H9 (cell line): ENCODE data around the gene UVSSA. TPM values are rescaled to one million over a fixed set of nuclear protein-coding genes. Genes with fewer than 3 reads are reported as not detected.

Experiments
- DNase-seq: peaks from one replicate; pipeline ENCODE4 v3.0.0-alpha.2; 2017
- H2AFZ ChIP-seq: one replicate; pipeline ENCODE4 v1.6.1; 2013; ENCODE audit warnings: mild to moderate bottlenecking, low read length, control low read depth, moderate library complexity
- H2AK5ac ChIP-seq: 2 replicates; pipeline ENCODE4 v1.6.1; 2013; ENCODE audit warnings: low read length, control low read depth, mixed read lengths; ENCODE audit not compliant: insufficient read length
- H2BK120ac ChIP-seq: one replicate; pipeline ENCODE4 v1.6.1; 2013; ENCODE audit warnings: low read depth, mild to moderate bottlenecking, low read length, control low read depth, inconsistent platforms; ENCODE audit not compliant: poor library complexity, severe bottlenecking
- H2BK12ac ChIP-seq: 2 replicates; pipeline ENCODE4 v1.6.1; 2013; ENCODE audit warnings: low read length, control low read depth, mixed read lengths, low read depth; ENCODE audit not compliant: insufficient read length
- H2BK15ac ChIP-seq: 2 replicates; pipeline ENCODE4 v1.6.1; 2013; ENCODE audit warnings: low read depth, low read length, control low read depth
- H2BK20ac ChIP-seq: one replicate; pipeline ENCODE4 v1.6.1; 2013; ENCODE audit warnings: low read depth, mild to moderate bottlenecking, low read length, control low read depth, inconsistent platforms; ENCODE audit not compliant: poor library complexity, severe bottlenecking
- H2BK5ac ChIP-seq: 2 replicates; pipeline ENCODE4 v1.6.1; 2013; ENCODE audit warnings: low read length, control low read depth, mixed read lengths; ENCODE audit not compliant: insufficient read length
- H3K14ac ChIP-seq: 2 replicates; pipeline ENCODE4 v1.6.1; 2013; ENCODE audit warnings: low read length, control low read depth; ENCODE audit not compliant: insufficient read depth
- H3K18ac ChIP-seq: 2 replicates; pipeline ENCODE4 v1.6.1; 2013; ENCODE audit warnings: low read depth, mild to moderate bottlenecking, mixed read lengths, low read length, control low read depth; ENCODE audit not compliant: insufficient read length
- H3K23ac ChIP-seq: 2 replicates; pipeline ENCODE4 v1.6.1; 2013; ENCODE audit warnings: low read length, control low read depth, mixed read lengths, low read depth; ENCODE audit not compliant: insufficient read length
- H3K23me2 ChIP-seq: 2 replicates; pipeline ENCODE4 v1.6.1; 2013; ENCODE audit warnings: low read depth, mild to moderate bottlenecking, mixed read lengths, low read length, control low read depth; ENCODE audit not compliant: insufficient read length, poor library complexity, severe bottlenecking
- H3K27ac ChIP-seq: 2 replicates; pipeline ENCODE4 v1.5.1; 2013; ENCODE audit warnings: low read length, control low read depth, mixed read lengths, low read depth; ENCODE audit not compliant: insufficient read length
- H3K27me3 ChIP-seq: 2 replicates; pipeline ENCODE4 v1.6.1; 2013; ENCODE audit warnings: low read length, control low read depth, inconsistent platforms; ENCODE audit not compliant: insufficient read depth
- H3K4ac ChIP-seq: 2 replicates; pipeline ENCODE4 v1.6.1; 2013; ENCODE audit warnings: low read depth, mild to moderate bottlenecking, control low read depth, inconsistent platforms, low read length, moderate library complexity
- H3K4me1 ChIP-seq: 2 replicates; pipeline ENCODE4 v1.6.1; 2013; ENCODE audit warnings: low read length, control low read depth, inconsistent platforms; ENCODE audit not compliant: insufficient read depth
- H3K4me2 ChIP-seq: 2 replicates; pipeline ENCODE4 v1.6.1; 2013; ENCODE audit warnings: low read length, control low read depth, mixed read lengths; ENCODE audit not compliant: insufficient read length, insufficient read depth
- H3K56ac ChIP-seq: 2 replicates; pipeline ENCODE4 v1.6.1; 2013; ENCODE audit warnings: low read depth, mild to moderate bottlenecking, mixed read lengths, low read length, control low read depth; ENCODE audit not compliant: insufficient read length
- H3K79me1 ChIP-seq: 2 replicates; pipeline ENCODE4 v1.6.1; 2013; ENCODE audit warnings: low read depth, mild to moderate bottlenecking, moderate library complexity, low read length, control low read depth, inconsistent platforms; ENCODE audit not compliant: insufficient read depth, poor library complexity, severe bottlenecking
- H3K79me2 ChIP-seq: 2 replicates; pipeline ENCODE4 v1.6.1; 2013; ENCODE audit warnings: low read length, control low read depth, inconsistent platforms; ENCODE audit not compliant: insufficient read depth
- H3K9ac ChIP-seq: 2 replicates; pipeline ENCODE4 v1.6.1; 2013; ENCODE audit warnings: low read length, control low read depth, mixed read lengths; ENCODE audit not compliant: insufficient read length; ENCODE audit errors: extremely low read depth
- H3K9me3 ChIP-seq: one replicate; pipeline ENCODE4 v1.6.1; 2013; ENCODE audit warnings: low read depth, low read length, inconsistent platforms; ENCODE audit not compliant: control insufficient read depth
- H3T11ph ChIP-seq: one replicate; pipeline ENCODE4 v1.6.1; 2013; ENCODE audit warnings: mild to moderate bottlenecking, low read length, control low read depth, inconsistent platforms
- H4K20me1 ChIP-seq: one replicate; pipeline ENCODE4 v1.6.1; 2013; ENCODE audit not compliant: control insufficient read depth, insufficient read length, insufficient read depth
- H4K5ac ChIP-seq: 2 replicates; pipeline ENCODE4 v1.6.1; 2013; ENCODE audit warnings: low read depth, mild to moderate bottlenecking, mixed read lengths, low read length, control low read depth; ENCODE audit not compliant: insufficient read length
- H4K8ac ChIP-seq: replicated peaks from 2 replicates; pipeline ENCODE4 v1.6.1; 2013; ENCODE audit warnings: low read length, control low read depth, mixed read lengths, low read depth; ENCODE audit not compliant: insufficient read length
- H4K91ac ChIP-seq: 2 replicates; pipeline ENCODE4 v1.6.1; 2013; ENCODE audit warnings: low read depth, mild to moderate bottlenecking, moderate library complexity, mixed read lengths, low read length, control low read depth; ENCODE audit not compliant: insufficient read length
- H3K27ac Mint-ChIP-seq, 3 experiments: 2 replicates in 2 of 3; 3 replicates in 1 of 3; pipeline ENCODE4 v1.8.0; 2020 to 2021; ENCODE audit warnings: mixed read lengths in 3 of 3, mild to moderate bottlenecking in 1 of 3, moderate library complexity in 1 of 3
- H3K27me3 Mint-ChIP-seq: 2 replicates; pipeline ENCODE4 v1.8.0; 2021; ENCODE audit warnings: low read depth, mild to moderate bottlenecking, moderate library complexity, mixed read lengths
- H3K36me3 Mint-ChIP-seq, 3 experiments: 2 replicates in 2 of 3; 3 replicates in 1 of 3; pipeline ENCODE4 v1.8.0; 2020 to 2021; ENCODE audit warnings: low read depth in 3 of 3, mixed read lengths in 3 of 3; ENCODE audit not compliant: insufficient read depth in 1 of 3
- H3K4me1 Mint-ChIP-seq, 2 experiments: 2 replicates each; pipeline ENCODE4 v1.8.0; 2020; ENCODE audit warnings: mixed read lengths in 2 of 2
- H3K4me3 Mint-ChIP-seq, 2 experiments: 2 replicates in 1 of 2; 3 replicates in 1 of 2; pipeline ENCODE4 v1.8.0; 2020 to 2021; ENCODE audit warnings: mild to moderate bottlenecking in 2 of 2, mixed read lengths in 2 of 2, moderate library complexity in 1 of 2
- H3K9me3 Mint-ChIP-seq, 2 experiments: 2 replicates in 1 of 2; 3 replicates in 1 of 2; pipeline ENCODE4 v1.8.0; 2020; ENCODE audit warnings: mild to moderate bottlenecking in 2 of 2, mixed read lengths in 2 of 2, moderate library complexity in 1 of 2
- CTCF ChIP-seq: fragments of 200-600 bp; sonication (generic); conservative IDR thresholded peaks from 3 replicates; pipeline ENCODE4 v1.8.0; 2021; ENCODE audit warnings: antibody characterized with exemption, mild to moderate bottlenecking
- WGBS: extraction: QIAGEN DNeasy Blood & Tissue Kit; methylation state at CpG from one replicate; pipeline ENCODE4 v1.1.7; 2013; ENCODE audit warnings: missing lambda C conversion rate, low lambda C conversion rate, mixed read lengths; ENCODE audit not compliant: insufficient read length; ENCODE audit errors: extremely low coverage; 5-methylcytosine and 5-hydroxymethylcytosine counted together
- total RNA-seq: library from RNA; stranded (reverse); gene quantifications from 2 replicates; pipeline ENCODE4 v1.2.1, GENCODE V29; 2021

Gene UVSSA
- total RNA-seq, 1 experiment from 2014 or later, result 15.9 TPM

GRCh38 chr4:1344696-1345095 is 2.3 kb upstream of the UVSSA start:
- peaks cover 17 to 35% (median 33%) of the 10 kb centered on the region in 3 experiments for H3K36me3 Mint-ChIP-seq
- Histone ChIP-seq H2BK15ac (no peak overlapping the region), H3K4ac (no peak overlapping the region), H4K91ac (no peak overlapping the region), H3K23me2 (peaks cover 11% of the 10 kb centered on the region), H2BK120ac (no peak overlapping the region), H2BK20ac (no peak overlapping the region), H3K4me1 (no peaks in the 10 kb centered on the region; the same call in 1 of the 2 replicates), H3K9ac (no peak overlapping the region), H3K79me1 (no peaks in the 10 kb centered on the region), H3K14ac (no peak overlapping the region), H3K4me2 (no peak overlapping the region), H3K27me3 (no peaks in the 10 kb centered on the region), H4K5ac (no peak overlapping the region), H2AFZ (no peak overlapping the region), H3K79me2 (no peaks in the 10 kb centered on the region), H3K56ac (no peak overlapping the region), H3T11ph (no peak overlapping the region), H3K9me3 (no peaks in the 10 kb centered on the region), H3K23ac (no peak overlapping the region), H2BK5ac (no peak overlapping the region), H2AK5ac (no peak overlapping the region), H3K27ac (no peak overlapping the region), H4K8ac (no peak overlapping the region), H3K18ac (no peak overlapping the region), H4K20me1 (peaks cover 2% of the 10 kb centered on the region), H2BK12ac (no peak overlapping the region)
- peak overlapping the region in 1 of 3 experiments; percentile 64; a peak in 1 of 7 replicates for H3K27ac Mint-ChIP-seq
- no CpG with 5 or more reads among the region's 12 CpGs for WGBS
- TF ChIP-seq CTCF, result no peak
- peak overlapping the region; percentile 71 to 81 for H3K4me3 Mint-ChIP-seq
- peaks cover 0 to 4% of the 10 kb centered on the region in 2 experiments; a peak in 1 of 5 replicates for H3K9me3 Mint-ChIP-seq
- H3K4me1 Mint-ChIP-seq, result peaks cover 21 to 24% of the 10 kb centered on the region in 2 experiments
- H3K27me3 Mint-ChIP-seq, result no peaks in the 10 kb centered on the region; the same call in 1 of the 2 replicates
- no peak for DNase-seq
